GM18517 (cell line): ENCODE data around the gene ABLIM2.

ENCODE experiments used
- ATAC-seq: cut with Tn5 transposase; IDR thresholded peaks from one replicate; pipeline ENCODE4 v1.9.1; 2021; ENCODE audit warnings: mild to moderate bottlenecking, moderate library complexity; ENCODE audit not compliant: unreplicated experiment

ABLIM2 gene

DNA sequence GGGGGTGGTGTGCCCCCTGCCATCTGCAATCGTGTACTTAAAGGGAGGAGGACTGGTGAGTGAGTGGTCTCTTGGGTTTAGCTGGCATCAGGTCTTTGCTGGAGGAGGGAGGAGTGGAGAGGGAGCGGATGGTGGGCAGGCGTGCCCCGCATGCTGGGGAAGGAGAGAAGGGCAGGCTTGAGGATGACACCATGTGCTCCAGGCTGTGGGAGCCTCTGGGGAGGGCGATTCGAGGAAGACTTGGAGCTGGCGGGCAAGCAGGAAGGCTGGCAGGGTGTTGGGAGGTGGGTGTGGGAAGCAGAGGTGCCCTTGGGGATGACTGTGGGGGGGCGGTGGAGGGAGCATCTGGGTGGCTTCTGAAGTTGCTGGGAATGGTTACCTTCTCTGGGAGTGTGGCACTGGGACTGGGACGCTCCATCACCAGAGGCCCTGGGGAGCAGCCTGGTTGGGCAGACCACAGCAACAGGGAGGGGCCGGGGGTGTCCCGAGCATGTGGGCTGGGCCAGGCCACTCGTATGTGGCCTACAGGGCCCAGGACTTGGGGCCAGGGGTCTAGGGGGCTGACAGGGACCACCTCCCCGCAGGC lies 188.2 kb downstream of the ABLIM2 start:
- ATAC-seq, result peak; percentile 15

- ATAC-seq, result no peak
These were observed 190.2 kb downstream of the ABLIM2 start for GRCh38 chr4:7968262-7968896.

GRCh38 chr4:7967501-7968261 lies 190.9 kb downstream of the ABLIM2 start:
- ATAC-seq, result no peak

GRCh38 chr4:7967063-7967440 lies 191.6 kb downstream of the ABLIM2 start:
- ATAC-seq, result no peak

DNA sequence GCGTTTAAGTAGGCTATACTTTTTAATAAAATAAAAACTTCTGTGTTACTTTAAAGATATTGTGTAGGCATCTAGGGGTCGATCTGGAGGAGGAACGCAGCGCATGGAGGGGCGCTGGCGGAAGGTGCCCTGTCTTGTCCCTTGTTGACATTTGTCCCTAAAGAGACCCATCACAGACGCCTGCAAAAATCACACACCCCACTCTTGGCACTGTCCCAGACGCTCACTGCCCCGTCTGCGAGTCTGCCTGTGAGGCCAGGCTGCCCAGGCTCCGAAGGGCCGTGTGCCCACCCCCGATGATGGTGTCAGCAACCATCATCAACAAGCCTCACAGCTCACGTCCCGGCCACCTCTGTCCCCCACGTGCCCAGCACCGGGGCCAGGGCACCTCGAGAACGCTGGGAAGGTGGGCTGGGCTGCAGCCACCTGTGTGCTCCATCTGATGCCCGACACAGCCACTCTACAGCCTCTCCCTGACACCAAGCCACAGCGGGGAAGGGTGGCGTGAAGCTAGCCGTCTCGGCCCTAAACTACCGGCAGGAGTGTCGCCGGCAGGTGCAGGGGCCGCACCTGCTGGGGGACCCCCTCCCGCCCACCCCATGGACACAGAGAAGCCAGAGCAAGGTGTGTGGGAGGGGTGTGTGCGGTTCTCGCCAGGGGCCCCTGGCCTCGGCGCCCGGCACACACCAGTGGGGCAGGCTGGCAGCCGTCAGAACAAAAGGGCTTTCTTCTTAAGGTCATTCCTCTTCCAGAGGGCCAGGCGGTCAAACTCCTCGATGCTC lies 192.1 kb downstream of the ABLIM2 start:
- no peak for ATAC-seq

GRCh38 chr4:7964890-7965662 lies 193.5 kb downstream of the ABLIM2 start:
- no peak for ATAC-seq

DNA sequence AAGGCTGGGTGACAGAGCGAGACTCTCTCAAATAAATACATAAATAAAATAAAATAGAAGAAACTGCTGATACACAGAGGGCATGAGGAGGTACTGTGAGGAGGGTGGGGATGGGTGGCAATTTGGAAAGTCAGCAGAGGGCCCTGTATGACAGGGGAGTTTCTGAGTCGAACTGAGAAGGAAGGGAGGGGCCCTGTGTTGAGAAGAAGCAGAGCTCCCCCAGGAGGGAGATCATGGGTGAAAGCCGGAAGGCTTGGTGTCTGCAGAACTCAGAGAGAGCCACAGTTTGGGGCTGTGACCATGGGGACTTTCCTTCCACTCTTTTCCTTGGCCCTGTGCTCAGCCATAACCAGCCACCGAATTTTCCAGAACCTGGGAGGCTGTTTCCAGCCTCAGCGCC lies 194.2 kb downstream of the ABLIM2 start:
- ATAC-seq, result no peak

- no peak for ATAC-seq
These were observed 194.9 kb downstream of the ABLIM2 start for GRCh38 chr4:7963691-7964090.

DNA sequence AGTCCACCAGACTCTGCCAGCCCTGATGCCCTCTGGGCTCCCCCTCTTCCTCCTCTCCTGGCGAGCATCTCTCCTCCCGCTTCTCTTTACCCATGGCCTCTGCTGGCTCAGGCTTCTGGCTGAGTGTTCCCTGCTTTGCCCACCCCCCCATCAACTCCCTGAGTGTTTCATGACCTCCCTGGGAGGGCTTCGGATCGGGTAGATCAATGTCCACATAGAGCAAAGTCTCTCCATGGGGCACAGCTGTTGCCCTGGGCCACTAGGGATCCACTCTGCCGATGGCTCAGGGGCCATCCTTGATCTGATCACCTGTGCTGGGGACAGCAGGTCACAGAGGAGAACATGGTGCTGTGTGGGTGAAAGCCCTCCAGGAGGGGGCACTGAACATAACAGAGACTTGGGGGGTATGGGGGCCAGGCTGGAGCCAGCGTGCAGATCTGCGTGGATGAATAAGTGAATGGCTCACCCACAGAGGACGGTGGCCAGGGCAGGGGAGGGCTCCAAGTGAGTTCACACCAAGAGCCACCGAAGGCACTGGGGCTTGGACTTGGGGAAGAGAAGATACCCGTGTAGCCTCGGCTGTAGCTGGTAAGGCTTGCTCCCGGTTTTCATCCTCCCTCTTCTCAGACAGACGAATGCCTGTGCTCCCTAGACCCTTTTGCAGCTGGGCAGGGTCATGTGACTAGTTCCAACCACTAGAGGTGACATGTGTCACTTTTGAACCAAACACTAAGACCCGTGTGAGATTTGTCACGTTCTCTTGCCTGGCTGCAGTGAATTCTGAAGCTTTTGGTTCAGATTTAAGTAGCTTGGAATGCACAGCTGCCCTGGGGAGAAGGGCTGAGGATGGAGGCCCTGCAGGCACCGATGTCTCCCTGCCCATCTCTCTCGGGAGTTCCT lies 195.8 kb downstream of the ABLIM2 start:
- no peak for ATAC-seq

- ATAC-seq, result peak; percentile 64
These were observed 197.6 kb downstream of the ABLIM2 start for GRCh38 chr4:7960790-7961655.

- ATAC-seq, result no peak
These were observed 198.4 kb downstream of the ABLIM2 start for GRCh38 chr4:7960017-7960789.

DNA sequence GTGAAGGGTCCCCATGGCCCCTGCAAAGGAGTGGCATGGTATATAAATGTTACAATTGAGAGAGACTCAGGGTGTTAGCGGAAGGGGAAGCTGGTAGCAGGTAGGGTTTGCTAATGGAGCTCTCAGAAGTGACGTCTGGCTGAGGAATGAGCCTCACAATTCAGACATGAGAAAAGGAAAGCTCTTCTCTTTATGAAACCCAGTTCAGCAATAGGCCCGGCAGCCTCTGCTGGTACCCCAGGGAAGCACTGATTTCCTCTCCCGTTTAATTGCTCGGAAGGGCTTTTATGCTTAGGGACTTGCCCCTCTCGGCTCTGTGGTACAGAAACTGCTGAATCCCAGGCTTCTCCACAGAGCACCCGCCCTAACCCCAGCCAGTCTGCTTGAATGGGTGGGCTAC lies 199.5 kb downstream of the ABLIM2 start:
- ATAC-seq, result no peak

GRCh38 chr4:7956934-7957656 lies 201.5 kb downstream of the ABLIM2 start:
- ATAC-seq, result no peak

DNA sequence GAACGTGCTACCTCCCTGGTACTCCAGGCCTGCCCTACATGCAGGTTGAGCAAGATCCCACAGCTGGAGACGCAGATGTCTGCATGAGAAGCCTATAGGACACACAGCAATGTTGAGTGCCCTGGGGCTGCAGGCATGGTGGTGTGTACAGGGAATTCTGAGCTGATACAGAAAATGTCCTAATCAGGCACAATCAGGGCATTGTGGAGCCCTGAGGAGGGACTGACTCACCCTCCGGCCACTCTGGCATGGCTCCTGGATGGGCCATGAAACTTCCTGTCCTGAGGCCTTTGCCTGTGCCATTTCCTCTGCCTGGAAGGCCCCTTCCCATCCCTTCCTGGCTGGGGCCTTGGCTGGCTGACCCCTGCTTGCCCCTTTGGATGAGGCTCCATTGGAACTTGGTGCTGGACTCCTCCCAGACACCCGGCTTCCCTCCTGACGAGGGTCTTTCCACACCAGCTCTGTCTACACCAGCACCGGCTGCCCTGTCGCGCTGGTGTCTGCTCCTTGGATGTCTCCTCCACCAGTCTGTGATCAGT lies 202.3 kb downstream of the ABLIM2 start:
- ATAC-seq, result no peak

DNA sequence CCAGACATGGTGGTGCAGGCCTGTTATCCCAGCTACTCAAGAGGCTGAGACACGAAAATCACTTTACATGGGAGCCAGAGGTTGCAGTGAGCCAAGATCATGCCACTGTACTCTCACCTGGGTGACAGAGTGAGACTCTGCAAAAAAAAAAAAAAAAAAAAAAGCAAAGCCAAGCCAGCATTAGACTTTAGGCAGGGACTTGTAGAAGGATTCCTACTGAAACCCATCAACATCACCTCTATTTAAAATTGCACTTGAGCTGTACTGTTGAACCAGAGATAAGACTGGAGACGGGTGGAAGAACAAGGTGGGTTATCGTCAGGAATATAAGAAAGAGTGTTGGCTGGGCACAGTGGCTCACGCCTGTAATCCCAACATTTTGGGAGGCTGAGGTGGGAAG lies 203.2 kb downstream of the ABLIM2 start:
- ATAC-seq, result no peak

DNA sequence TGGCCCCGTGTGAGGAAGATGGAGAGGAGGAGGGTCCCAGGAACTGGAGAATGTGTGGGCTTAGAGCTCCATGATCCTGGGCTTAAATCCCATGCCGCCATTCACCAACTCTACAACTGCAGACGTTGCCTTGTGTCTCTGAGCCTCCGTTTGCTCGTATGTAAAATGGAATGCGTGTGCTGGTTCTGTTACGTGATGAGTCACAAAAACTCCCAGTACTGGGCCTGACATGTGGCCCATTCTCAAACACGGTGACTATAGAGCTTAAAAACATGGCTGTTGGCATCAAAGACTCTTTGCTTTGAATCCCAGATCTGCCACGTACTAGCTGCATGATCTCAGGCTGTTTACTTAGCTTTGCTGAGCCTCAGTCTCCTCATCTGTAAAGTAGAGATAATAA lies 206.0 kb downstream of the ABLIM2 start:
- ATAC-seq, result no peak
